RWPE2 (cell line): ENCODE measurements around the gene MAP4K3.

Source experiments
- ATAC-seq: fragments of 200-7000 bp; cut with Tn5 transposase; 3 replicates; pipeline ENCODE4 v1.9.1; 2021; ENCODE audit warnings: low read depth
- DNase-seq: peaks from one replicate; pipeline ENCODE4 v3.0.0-alpha.2; 2020; ENCODE audit warnings: low spot score
- H3K27ac ChIP-seq: fragments of 450-650 bp; 2 replicates; pipeline ENCODE4 v1.5.1; 2017; ENCODE audit warnings: mild to moderate bottlenecking; ENCODE audit not compliant: poor library complexity, severe bottlenecking
- H3K27me3 ChIP-seq: fragments of 250-450 bp; sonication (Bioruptor Pico); 2 replicates; pipeline ENCODE4 v1.5.1; 2021; ENCODE audit warnings: mild to moderate bottlenecking, moderate library complexity; ENCODE audit not compliant: insufficient read depth, poor library complexity, severe bottlenecking
- H3K36me3 ChIP-seq: fragments of 250-450 bp; sonication (Bioruptor Pico); 2 replicates; pipeline ENCODE4 v1.5.1; 2020; ENCODE audit warnings: low read depth, mild to moderate bottlenecking, moderate library complexity
- H3K4me1 ChIP-seq: fragments of 250-450 bp; sonication (Bioruptor Pico); 2 replicates; pipeline ENCODE4 v1.5.1; 2021; ENCODE audit warnings: mild to moderate bottlenecking, moderate library complexity; ENCODE audit not compliant: insufficient read depth, poor library complexity, severe bottlenecking
- H3K4me3 ChIP-seq: fragments of 250-450 bp; sonication (Bioruptor Pico); 2 replicates; pipeline ENCODE4 v1.5.1; 2021; ENCODE audit warnings: mild to moderate bottlenecking, moderate library complexity; ENCODE audit not compliant: severe bottlenecking
- H3K9me3 ChIP-seq: fragments of 250-450 bp; sonication (Bioruptor Pico); 2 replicates; pipeline ENCODE4 v1.5.1; 2021; ENCODE audit warnings: mild to moderate bottlenecking, moderate library complexity; ENCODE audit not compliant: severe bottlenecking
- TF ChIP-seq, protein P1 (sequence below): fragments of 450-650 bp; IDR thresholded peaks from one replicate; pipeline ENCODE4 v1.5.1; 2017; ENCODE audit warnings: mild to moderate bottlenecking, moderate library complexity; ENCODE audit not compliant: poor library complexity, severe bottlenecking

Gene MAP4K3

DNA sequence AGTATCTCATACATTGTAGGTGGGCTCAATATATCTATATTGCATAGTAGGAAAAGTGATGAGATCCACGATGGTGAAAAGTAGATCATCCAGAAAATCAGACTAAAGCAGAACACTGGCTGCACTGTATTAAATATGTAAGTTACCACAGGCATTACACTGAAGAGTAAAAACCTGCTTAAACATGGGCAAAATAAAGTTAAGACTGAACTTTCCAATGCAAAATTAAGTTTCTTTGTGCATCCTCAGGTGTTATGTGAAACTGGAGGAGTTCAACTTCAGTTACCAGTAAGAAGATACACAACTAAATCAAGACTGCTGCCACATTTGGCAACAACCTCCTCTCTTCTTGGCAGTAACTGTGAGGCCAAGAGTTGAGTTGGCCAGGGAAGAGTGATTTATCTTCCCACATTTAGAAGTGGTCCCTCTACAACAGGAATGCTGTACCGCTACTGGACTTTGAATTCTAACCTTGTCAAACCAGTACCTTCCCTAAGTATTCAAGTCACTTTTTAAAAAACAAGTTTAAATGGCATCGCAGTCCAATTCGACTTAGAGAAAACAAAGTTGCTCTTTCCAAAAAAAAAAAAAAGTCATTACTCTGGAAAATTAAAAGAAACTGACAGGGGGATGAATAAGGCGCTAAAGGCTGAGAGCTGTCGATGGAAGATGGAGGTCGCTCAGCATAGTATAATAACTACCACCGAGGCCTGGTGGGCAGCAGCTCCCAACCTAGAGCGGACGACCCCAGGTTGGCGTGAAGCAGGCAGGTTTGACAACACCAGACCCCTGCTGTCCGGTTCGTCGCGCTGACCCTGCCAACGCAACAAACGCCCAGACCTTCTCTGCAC is 1.1 kb downstream of the MAP4K3 start:
- H3K4me3 ChIP-seq, result peak overlapping the region; percentile 89
- H3K36me3 ChIP-seq, result no peaks in the 10 kb centered on the region
- ATAC-seq (no peak), DNase-seq (no peak)
- peaks cover 32% of the 10 kb centered on the region for H3K4me1 ChIP-seq
- H3K9me3 ChIP-seq, result no peaks in the 10 kb centered on the region
- peak overlapping the region; percentile 67 for H3K27ac ChIP-seq
- no peaks in the 10 kb centered on the region for H3K27me3 ChIP-seq
- TF ChIP-seq, protein P1, sequence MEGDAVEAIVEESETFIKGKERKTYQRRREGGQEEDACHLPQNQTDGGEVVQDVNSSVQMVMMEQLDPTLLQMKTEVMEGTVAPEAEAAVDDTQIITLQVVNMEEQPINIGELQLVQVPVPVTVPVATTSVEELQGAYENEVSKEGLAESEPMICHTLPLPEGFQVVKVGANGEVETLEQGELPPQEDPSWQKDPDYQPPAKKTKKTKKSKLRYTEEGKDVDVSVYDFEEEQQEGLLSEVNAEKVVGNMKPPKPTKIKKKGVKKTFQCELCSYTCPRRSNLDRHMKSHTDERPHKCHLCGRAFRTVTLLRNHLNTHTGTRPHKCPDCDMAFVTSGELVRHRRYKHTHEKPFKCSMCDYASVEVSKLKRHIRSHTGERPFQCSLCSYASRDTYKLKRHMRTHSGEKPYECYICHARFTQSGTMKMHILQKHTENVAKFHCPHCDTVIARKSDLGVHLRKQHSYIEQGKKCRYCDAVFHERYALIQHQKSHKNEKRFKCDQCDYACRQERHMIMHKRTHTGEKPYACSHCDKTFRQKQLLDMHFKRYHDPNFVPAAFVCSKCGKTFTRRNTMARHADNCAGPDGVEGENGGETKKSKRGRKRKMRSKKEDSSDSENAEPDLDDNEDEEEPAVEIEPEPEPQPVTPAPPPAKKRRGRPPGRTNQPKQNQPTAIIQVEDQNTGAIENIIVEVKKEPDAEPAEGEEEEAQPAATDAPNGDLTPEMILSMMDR, result no peak

DNA sequence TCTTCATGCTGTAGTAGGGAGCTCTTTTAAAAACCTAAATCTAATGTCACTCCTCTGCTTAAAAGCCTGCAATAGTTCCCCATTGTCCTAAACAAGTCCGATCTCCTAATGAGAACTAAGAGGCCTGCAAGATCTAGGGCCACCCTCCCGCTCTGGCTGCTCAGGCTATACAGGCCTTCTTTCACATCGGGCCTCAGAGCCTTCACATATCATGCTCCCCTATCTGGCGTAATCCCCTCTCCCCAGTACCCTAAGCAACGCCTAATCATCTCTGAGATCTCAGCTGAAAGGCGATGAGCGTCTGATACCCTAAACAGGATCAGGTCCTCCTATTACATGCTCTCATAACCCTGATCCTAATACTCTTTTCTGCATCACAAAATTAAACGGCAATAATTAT is 1.9 kb downstream of the MAP4K3 start:
- DNase-seq, result no peak
- no peaks in the 10 kb centered on the region for H3K36me3 ChIP-seq
- no peak for ATAC-seq
- H3K27me3 ChIP-seq, result no peaks in the 10 kb centered on the region
- TF ChIP-seq, protein P1, result no peak
- no peak overlapping the region for H3K27ac ChIP-seq
- no peaks in the 10 kb centered on the region for H3K9me3 ChIP-seq
- peaks cover 38% of the 10 kb centered on the region for H3K4me1 ChIP-seq
- peak overlapping the region; percentile 89 for H3K4me3 ChIP-seq

DNA sequence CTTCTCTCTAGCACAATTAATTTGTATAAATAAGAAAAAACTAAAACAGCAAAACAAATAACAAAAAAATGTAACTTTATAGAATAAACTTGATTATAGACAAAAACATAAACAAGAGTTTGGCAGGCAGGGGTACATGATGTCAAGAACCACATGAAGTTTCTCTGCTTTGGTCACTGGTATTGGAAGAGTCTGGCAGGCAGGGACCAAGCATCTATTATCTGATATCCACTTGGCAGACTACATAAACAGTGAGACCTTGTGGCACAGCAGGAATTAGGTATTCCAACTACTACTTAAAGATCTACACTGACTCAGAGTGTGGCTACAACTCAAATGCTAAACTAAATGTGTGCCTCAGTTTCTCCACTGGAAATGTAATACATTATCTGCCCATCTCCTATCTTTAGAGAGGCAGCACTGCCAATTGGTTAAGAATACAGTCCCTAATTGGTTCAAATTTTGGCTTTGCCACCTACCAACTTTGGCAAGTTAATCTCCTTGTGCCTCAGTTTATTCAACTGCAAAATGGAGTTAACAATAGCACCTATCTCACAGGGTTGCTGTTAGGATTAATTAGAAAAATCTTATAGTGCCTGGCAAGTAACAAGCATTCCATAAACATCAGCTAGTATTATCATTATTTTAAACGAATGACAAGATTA is 2.7 kb downstream of the MAP4K3 start:
- peaks cover 38% of the 10 kb centered on the region for H3K4me1 ChIP-seq
- no peak overlapping the region for H3K4me3 ChIP-seq

DNA sequence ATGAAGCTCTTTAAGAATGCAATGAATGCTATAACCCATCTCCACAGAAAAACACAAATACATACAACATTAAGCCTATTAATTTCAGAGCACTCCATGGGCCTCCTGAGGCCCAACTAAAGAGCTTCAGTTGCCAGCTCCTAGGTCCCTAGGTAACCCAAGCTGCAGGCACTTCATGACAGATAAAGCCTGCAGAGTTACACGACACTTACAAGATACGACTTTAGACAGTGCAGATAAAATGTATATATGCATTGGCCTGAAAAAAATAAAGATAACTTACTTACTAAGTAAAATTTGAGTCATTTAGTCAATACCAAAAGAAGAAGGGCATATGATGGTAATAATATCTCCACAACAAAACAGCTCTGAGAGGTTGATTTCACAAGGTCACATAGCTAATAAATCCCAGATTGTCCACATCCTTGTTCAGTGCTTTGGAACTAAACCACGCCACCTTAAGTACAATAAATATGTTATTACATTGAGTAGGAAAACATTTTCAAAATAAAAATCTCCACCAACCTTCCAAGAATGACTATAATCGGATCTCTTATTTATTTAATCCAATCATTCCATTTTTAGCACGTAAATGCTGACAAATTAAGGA is 3.4 kb downstream of the MAP4K3 start:
- no peak overlapping the region for H3K4me3 ChIP-seq

More for the DNA sequence above, 2.7 kb downstream of the MAP4K3 start:
- TF ChIP-seq, protein P1, result no peak
- no peaks in the 10 kb centered on the region for H3K9me3 ChIP-seq
- no peaks in the 10 kb centered on the region for H3K36me3 ChIP-seq
- ATAC-seq, result no peak
- no peak overlapping the region for H3K27ac ChIP-seq
- no peaks in the 10 kb centered on the region for H3K27me3 ChIP-seq
- DNase-seq, result no peak

More for the DNA sequence above, 3.4 kb downstream of the MAP4K3 start:
- DNase-seq (no peak), ATAC-seq (no peak)
- Histone ChIP-seq H3K36me3 (no peaks in the 10 kb centered on the region), H3K9me3 (no peaks in the 10 kb centered on the region), H3K27me3 (no peaks in the 10 kb centered on the region), H3K4me1 (peaks cover 34% of the 10 kb centered on the region), H3K27ac (no peak overlapping the region)
- TF ChIP-seq, protein P1, result no peak
